Pancreas (tissue), 10 donors: ENCODE measurements around the gene GATAD1. TPM values are rescaled to one million over a fixed set of nuclear protein-coding genes. Genes with fewer than 3 reads are reported as not detected.

Source experiments
- ATAC-seq, 4 donors: fragments of 200-7000 bp; cut with Tn5 transposase; one replicate each; pipeline versions ENCODE4 v1.8.0 to v1.9.1; 2020; ENCODE audit warnings: mild to moderate bottlenecking in 4 of 4, moderate library complexity in 4 of 4
- DNase-seq, 6 donors: peaks; one replicate each; pipeline ENCODE4 v3.0.0-alpha.2; 2020
- FAIRE-seq: peaks from 2 replicates; lab custom pipeline; 2012; peaks lifted over from hg19 to GRCh38; lab: Jason Lieb, UNC
- H3K27ac ChIP-seq, 4 donors: fragments of 200-600 bp; sonication (generic); 1 replicate in 3 of 4; 2 replicates in 1 of 4; pipeline versions ENCODE4 v1.5.0 to v1.8.0; 2020
- H3K27me3 ChIP-seq, 4 donors: fragments of 200-600 bp; one replicate each; pipeline ENCODE4 v1.8.0; 2021
- H3K36me3 ChIP-seq, 3 donors: fragments of 200-600 bp; sonication (generic) in 1 of 3; one replicate each; pipeline versions ENCODE4 v1.5.0 to v1.8.0; 2020 to 2021
- H3K4me1 ChIP-seq, 3 donors: fragments of 200-600 bp; one replicate each; pipeline ENCODE4 v1.8.0; 2021
- H3K4me3 ChIP-seq, 4 donors: fragments of 200-600 bp; sonication (generic) in 2 of 4; one replicate each; pipeline versions ENCODE4 v1.5.0 to v1.8.0; 2020 to 2021
- H3K9me3 ChIP-seq, 4 donors: fragments of 200-600 bp; one replicate each; pipeline ENCODE4 v1.8.0; 2021
- CTCF ChIP-seq, 4 donors: fragments of 200-600 bp; sonication (generic) in 3 of 4; IDR thresholded peaks; one replicate each; pipeline versions ENCODE4 v1.5.0 to v1.8.0; 2021; ENCODE audit warnings: antibody characterized with exemption in 4 of 4
- WGBS, 2 donors: extraction: QIAGEN DNeasy Blood & Tissue Kit; methylation state at CpG; one replicate each; pipeline ENCODE4 v1.1.7; 2013; 5-methylcytosine and 5-hydroxymethylcytosine counted together
- intact Hi-C, 3 donors: fragments of 100-400 bp; cut with DNase I; formaldehyde crosslinking; loops; one replicate each; pipeline versions ENCODE4 v1.11.1 to v1.14.2; 2022
- polyA plus RNA-seq, 2 donors: library from polyadenylated mRNA; stranded (reverse); fragments of 200-250 nt; gene quantifications; one replicate each; pipeline ENCODE4 v1.2.3, GENCODE V29; 2013
- total RNA-seq, 6 donors: library from RNA; stranded (reverse); fragmentation: NEBNext Ultra II Directional in 4 of 6; extraction: Animal tissue kit (Norgen Biotek cat#: 25700) in 4 of 6; gene quantifications; one replicate each; pipeline versions ENCODE4 v1.2.1 to v1.2.4, GENCODE V29; 2021 to 2023
- donor health status: healthy with polysubstance abuse.
- donor health status: DM: no; HTN: no; CAD: no; lungs with moderate emphysema.
- donor health status: DM: no; HTN: no; CAD: no.
- donor health status: control.
- donor health status: control.
- donor health status: Bipolar disorder and iron deficiency.
- donor health status: DM: yes; HTN: yes; CAD: no.
- donor health status: DM: no; HTN: no; CAD: no.
- donor health status: DM: no; HTN: no; CAD: no.
- donor health status: DM: yes; HTN: yes; CAD: no.

GATAD1 gene
- total and polyA plus RNA-seq, 8 donors, result 16.5 to 30.1 (median 20.2) TPM

GRCh38 chr7:92498557-92498956 lies 51.3 kb downstream of the GATAD1 start:
- no peak for DNase-seq
- H3K36me3 ChIP-seq, result peaks cover 4 to 29% (median 6%) of the 10 kb centered on the region in 3 donors
- WGBS, 2 donors, result 85 to 86% methylated on average over 2 of the region's 2 CpGs
- H3K27ac ChIP-seq, result no peak overlapping the region
- no peaks in the 10 kb centered on the region for H3K4me1 ChIP-seq
- intact Hi-C loops, result no loop called here
- H3K27me3 ChIP-seq, result no peaks in the 10 kb centered on the region
- FAIRE-seq, result no peak
- no peak overlapping the region for H3K4me3 ChIP-seq
- no peak for ATAC-seq
- H3K9me3 ChIP-seq, result no peaks in the 10 kb centered on the region
- no peak for TF ChIP-seq CTCF (IDR thresholded peaks at IDR 0.05)

DNA sequence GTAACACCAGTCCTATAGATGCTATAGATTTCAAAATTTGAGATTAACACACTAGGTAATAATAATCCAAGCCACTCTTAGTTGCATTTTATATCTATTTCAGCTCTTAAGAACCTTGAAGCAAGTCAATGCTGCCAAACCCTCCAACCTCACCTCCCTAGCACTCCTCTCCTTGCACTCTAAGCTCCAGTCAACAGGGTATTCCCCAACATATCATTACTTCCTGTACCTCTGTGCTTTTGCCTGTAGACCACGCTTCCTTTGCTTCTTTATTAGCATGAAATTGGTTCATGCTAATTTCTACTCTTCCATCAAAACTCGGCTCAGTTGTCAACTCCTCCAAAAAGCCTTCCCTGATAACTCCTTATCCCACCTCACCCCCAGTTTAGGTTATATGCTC lies 56.5 kb downstream of the GATAD1 start:
- no peak for ATAC-seq
- no peaks in the 10 kb centered on the region for H3K4me1 ChIP-seq
- H3K27ac ChIP-seq, result no peak overlapping the region
- DNase-seq, result no peak
- 81 to 89% methylated on average over 2 of the region's 2 CpGs for WGBS, 2 donors
- H3K27me3 ChIP-seq, result no peaks in the 10 kb centered on the region
- peaks cover 0 to 17% (median 6%) of the 10 kb centered on the region in 3 donors for H3K36me3 ChIP-seq
- FAIRE-seq, result no peak
- intact Hi-C loops, result no loop called here
- no peaks in the 10 kb centered on the region for H3K9me3 ChIP-seq
- no peak for TF ChIP-seq CTCF (IDR thresholded peaks at IDR 0.05)
- H3K4me3 ChIP-seq, result no peak overlapping the region

GRCh38 chr7:92504563-92504962 lies 57.3 kb downstream of the GATAD1 start:
- no peak for ATAC-seq
- no peak for DNase-seq

GRCh38 chr7:92506363-92506762 lies 59.1 kb downstream of the GATAD1 start:
- DNase-seq (no peak), FAIRE-seq (no peak), ATAC-seq (no peak)
- Histone ChIP-seq H3K27me3 (no peaks in the 10 kb centered on the region), H3K4me1 (no peaks in the 10 kb centered on the region), H3K4me3 (no peak overlapping the region), H3K9me3 (no peaks in the 10 kb centered on the region), H3K36me3 (peaks cover 0 to 10% (median 0%) of the 10 kb centered on the region in 3 donors), H3K27ac (no peak overlapping the region)
- 86 to 88% methylated on average over 2 of the region's 2 CpGs for WGBS, 2 donors
- no peak for TF ChIP-seq CTCF (IDR thresholded peaks at IDR 0.05)
- intact Hi-C loops, result no loop called here

More at GRCh38 chr7:92504563-92504962, 57.3 kb downstream of the GATAD1 start:
- peaks cover 0 to 11% (median 6%) of the 10 kb centered on the region in 3 donors for H3K36me3 ChIP-seq
- H3K27ac ChIP-seq, result no peak overlapping the region
- no peak for FAIRE-seq
- H3K4me1 ChIP-seq, result no peaks in the 10 kb centered on the region
- intact Hi-C loops, result no loop called here
- no peak overlapping the region for H3K4me3 ChIP-seq
- TF ChIP-seq CTCF (IDR thresholded peaks at IDR 0.05), result no peak
- no peaks in the 10 kb centered on the region for H3K27me3 ChIP-seq
- no peaks in the 10 kb centered on the region for H3K9me3 ChIP-seq
- WGBS, 2 donors, result 64 to 74% methylated on average over 3 of the region's 3 CpGs

DNA sequence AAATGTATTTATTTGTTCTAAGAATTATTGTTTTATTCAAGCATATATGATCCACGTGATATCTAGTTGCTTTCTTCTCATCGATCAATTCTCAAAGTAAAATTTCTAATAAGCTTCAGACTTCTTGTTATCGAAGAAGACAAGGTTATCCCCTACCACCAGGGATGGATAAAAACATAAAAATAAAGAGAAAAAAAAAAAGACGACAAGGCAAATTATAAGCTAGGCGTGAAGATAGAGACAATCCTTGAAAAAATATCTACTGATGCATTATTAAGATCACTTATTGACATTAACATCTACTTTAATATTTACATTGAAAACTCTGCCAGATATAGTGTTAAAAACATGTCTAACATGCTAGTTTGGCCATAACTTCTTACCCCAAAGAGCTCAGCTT lies 61.7 kb downstream of the GATAD1 start:
- H3K9me3 ChIP-seq, result no peaks in the 10 kb centered on the region
- FAIRE-seq, result no peak
- ATAC-seq, result no peak
- H3K27ac ChIP-seq, result no peak overlapping the region
- WGBS, 2 donors, result 92 to 96% methylated on average over 5 of the region's 5 CpGs
- H3K36me3 ChIP-seq, result peaks cover 0 to 14% (median 7%) of the 10 kb centered on the region in 3 donors
- intact Hi-C loops, result no loop called here
- H3K4me1 ChIP-seq, result no peaks in the 10 kb centered on the region
- H3K4me3 ChIP-seq, result no peak overlapping the region
- TF ChIP-seq CTCF (IDR thresholded peaks at IDR 0.05), result no peak
- no peak for DNase-seq
- no peaks in the 10 kb centered on the region for H3K27me3 ChIP-seq

Other genes starting within 250 kb of the GATAD1 start
- 10 to 100 TPM; 13.2 to 30.8 (median 20.1) TPM for gene KRIT1, start 201.6 kb upstream of the GATAD1 start, total RNA-seq
- gene KRIT1, start 201.6 kb upstream of the GATAD1 start, polyA plus RNA-seq, result 10 to 100 TPM; 22.4 to 22.6 TPM
- 10 to 100 TPM; 18.1 to 36.5 (median 23.2) TPM for gene ANKIB1, start 201.5 kb upstream of the GATAD1 start, total RNA-seq
- 10 to 100 TPM in 1 of 2 donors, 1 to 10 TPM in 1; 7.7 to 10.1 TPM for gene ANKIB1, start 201.5 kb upstream of the GATAD1 start, polyA plus RNA-seq
- gene ERVW-1, start 30.5 kb downstream of the GATAD1 start, total RNA-seq, result not detected
- not detected for gene ERVW-1, start 30.5 kb downstream of the GATAD1 start, polyA plus RNA-seq
- gene PEX1, start 81.0 kb downstream of the GATAD1 start, total RNA-seq, result 10 to 100 TPM in 3 of 6 donors, 1 to 10 TPM in 3; 7.6 to 11.9 (median 10.5) TPM
- 10 to 100 TPM in 1 of 2 donors, 1 to 10 TPM in 1; 9.1 to 20.8 TPM for gene PEX1, start 81.0 kb downstream of the GATAD1 start, polyA plus RNA-seq
- 1 to 10 TPM; 4.4 to 8.3 (median 5.1) TPM for gene RBM48, start 81.3 kb downstream of the GATAD1 start, total RNA-seq
- gene RBM48, start 81.3 kb downstream of the GATAD1 start, polyA plus RNA-seq, result 1 to 10 TPM; 2.7 to 6.0 TPM
- 10 to 100 TPM in 4 of 6 donors, 1 to 10 TPM in 2; 8.0 to 12.1 (median 10.4) TPM for gene FAM133B, start 142.9 kb downstream of the GATAD1 start, total RNA-seq
- gene FAM133B, start 142.9 kb downstream of the GATAD1 start, polyA plus RNA-seq, result 10 to 100 TPM; 16.1 to 21.6 TPM